ENCODE results near the gene WDR20.

The WDR20 gene

DNA sequence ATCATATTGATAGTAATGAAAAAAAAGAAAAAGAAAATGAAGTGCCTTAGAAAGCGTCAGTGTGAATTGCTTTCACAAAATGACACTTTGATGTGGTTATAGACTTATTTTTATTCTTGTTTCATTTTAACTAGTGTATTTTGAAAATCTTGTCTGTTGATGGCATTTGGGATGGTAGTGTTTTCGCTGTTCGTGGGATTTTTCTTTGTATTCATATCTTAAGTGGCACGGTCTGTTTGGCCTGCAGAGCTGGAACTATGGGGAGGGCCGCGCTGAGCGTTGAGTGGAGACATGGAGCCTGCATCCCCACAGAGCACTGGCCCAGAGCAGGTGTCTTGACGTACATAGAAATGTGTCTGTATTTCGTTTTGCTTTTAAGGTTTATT lies 61.6 kb downstream of the WDR20 start:
- DNase-seq: no peak

DNA sequence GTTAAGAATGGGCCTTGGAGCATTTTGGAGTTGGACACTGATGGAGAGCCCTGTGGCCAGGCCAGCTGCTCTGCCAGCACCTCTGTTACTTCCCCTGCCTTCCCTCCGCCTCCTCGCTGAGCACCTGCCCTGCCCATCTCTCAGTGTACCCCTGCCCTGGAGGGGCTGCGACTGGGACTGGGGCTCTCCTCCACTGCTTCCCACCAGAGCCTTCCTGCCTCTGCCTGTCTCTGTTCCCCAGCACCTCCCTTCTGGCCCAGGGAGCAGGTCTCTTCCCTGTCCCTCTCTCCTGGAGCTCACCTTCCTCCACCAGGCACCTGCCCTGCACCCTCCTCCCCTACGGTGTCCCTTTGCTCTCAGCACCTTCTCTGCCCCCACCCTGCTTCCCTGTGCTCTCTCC lies 62.1 kb downstream of the WDR20 start:
- DNase-seq: no peak

DNA sequence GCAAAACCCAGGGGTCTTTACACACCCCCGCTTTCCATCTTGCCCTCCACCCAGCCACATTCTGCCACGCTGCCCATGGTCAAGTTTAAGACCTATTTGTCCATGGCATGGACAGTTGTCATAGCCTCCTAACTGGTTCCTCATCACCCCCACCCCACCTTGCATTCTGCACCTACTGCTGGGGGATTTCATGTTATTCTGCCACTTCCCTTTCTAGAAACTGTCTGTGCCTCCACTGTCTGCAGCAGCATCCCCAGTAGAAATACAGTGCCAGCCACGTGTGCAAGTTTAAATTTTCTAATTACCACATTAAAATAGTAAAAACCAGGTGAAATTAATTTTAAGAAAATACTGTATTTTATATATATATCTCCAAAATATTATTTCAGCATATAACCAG lies 63.2 kb downstream of the WDR20 start:
- no peak for DNase-seq

DNA sequence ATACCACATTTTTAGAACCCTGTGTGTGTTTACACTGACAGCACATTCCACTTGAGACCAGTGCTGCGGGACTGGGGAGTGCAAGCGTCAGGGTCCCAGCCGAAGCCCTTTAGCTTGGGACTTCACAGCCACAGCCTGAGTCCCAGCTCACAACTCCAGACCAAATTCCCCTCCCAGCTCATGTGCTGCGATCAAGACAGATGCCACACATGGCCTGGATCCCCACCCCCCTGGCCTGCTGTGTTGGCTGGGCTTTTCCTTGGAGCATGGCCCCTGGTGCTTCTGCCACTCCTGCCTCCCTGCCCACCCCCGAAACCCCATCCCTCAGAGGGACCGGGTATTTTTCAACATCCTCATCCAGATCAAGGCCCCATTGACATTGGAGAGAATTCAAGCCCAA lies 63.7 kb downstream of the WDR20 start:
- DNase-seq: no peak

DNA sequence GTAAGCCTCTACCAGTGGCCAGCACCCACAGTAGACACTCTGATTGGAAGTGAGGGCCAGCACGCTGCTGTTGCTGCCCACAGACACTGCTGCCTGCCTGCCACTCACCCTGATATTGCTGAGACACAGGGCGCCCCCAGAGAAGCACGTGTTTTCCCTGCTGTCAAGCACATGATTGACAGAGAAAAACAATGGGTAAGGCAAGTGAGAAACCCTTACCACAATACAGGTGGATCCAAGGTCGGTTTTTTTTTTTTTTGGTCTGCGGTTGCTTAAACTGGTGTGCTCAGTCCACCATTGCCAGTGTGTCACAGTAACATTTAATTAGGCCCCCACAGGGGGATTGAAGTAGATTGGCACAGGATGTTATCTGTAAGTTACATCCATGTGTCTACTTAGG lies 65.9 kb downstream of the WDR20 start:
- no peak for DNase-seq

DNA sequence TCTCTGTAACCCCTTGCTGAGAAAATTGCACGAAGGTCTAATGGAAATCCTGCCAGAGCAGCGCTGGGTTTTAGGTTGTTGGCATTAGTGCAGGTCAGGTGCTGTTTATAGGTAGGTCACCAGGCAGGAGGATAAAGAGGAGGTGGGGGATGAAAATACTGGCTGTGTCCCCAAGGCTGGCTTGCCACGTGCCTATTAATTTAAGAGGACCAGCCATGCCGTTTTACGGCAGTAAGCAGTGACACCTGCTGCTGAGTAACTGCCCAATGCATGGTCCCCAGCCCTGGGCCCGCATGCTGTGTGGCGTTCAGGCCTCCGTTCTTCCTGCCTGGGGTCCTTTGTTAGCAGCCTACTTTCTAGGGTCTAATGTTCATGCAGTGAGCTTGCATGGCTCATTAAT lies 67.2 kb downstream of the WDR20 start:
- no peak for DNase-seq

DNA sequence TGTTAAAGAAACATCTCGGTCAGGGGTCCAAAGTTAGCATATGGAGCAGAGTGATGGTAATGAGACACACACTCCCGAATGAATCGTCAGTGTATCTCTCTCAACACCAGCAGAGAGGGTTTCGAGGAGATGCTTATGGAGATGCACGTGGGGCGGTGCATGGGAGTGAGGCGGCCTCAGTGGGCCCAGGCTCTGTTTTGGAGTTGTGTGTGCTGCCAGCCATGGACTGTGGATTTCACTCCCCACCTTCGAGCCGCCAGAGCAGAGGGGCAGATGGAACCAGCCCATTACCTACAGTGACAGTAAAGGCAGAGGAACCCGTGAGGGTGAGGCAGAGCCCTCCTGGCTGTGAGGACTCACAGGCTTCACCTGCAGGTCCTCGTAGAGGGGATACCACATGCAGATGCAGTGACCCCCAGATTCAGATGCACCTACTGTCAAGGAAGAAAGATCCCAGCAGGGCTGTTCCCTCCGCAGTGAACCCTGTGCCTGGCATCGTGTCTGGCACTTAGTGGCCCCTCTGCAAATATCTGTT lies 68.2 kb downstream of the WDR20 start:
- DNase-seq: no peak

DNA sequence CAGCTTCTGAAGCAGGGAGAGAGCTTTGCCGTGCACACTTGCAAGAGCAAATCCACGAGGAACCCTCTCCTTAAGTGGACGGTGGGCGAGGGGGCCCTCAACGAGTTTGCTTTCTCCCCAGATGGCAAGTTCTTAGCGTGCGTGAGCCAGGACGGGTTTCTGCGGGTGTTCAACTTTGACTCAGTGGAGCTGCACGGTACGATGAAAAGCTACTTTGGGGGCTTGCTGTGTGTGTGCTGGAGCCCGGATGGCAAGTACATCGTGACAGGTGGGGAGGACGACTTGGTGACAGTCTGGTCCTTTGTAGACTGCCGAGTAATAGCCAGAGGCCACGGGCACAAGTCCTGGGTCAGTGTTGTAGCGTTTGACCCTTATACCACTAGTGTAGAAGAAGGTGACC lies 69.0 kb downstream of the WDR20 start:
- no peak for DNase-seq

DNA sequence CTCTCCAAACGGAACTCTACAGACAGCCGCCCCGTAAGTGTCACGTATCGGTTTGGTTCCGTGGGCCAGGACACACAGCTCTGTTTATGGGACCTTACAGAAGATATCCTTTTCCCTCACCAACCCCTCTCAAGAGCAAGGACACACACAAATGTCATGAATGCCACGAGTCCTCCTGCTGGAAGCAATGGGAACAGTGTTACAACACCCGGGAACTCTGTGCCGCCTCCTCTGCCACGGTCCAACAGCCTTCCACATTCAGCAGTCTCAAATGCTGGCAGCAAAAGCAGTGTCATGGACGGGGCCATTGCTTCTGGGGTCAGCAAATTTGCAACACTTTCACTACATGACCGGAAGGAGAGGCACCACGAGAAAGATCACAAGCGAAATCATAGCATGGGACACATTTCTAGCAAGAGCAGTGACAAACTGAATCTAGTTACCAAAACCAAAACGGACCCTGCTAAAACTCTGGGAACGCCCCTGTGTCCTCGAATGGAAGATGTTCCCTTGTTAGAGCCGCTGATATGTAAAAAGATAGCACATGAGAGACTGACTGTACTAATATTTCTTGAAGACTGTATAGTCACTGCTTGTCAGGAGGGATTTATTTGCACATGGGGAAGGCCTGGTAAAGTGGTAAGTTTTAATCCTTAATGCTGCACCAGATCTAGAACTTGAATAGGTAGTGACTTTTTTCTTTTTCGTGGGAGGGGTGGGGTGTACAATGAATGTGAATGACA lies 69.7 kb downstream of the WDR20 start:
- DNase-seq: no peak

DNA sequence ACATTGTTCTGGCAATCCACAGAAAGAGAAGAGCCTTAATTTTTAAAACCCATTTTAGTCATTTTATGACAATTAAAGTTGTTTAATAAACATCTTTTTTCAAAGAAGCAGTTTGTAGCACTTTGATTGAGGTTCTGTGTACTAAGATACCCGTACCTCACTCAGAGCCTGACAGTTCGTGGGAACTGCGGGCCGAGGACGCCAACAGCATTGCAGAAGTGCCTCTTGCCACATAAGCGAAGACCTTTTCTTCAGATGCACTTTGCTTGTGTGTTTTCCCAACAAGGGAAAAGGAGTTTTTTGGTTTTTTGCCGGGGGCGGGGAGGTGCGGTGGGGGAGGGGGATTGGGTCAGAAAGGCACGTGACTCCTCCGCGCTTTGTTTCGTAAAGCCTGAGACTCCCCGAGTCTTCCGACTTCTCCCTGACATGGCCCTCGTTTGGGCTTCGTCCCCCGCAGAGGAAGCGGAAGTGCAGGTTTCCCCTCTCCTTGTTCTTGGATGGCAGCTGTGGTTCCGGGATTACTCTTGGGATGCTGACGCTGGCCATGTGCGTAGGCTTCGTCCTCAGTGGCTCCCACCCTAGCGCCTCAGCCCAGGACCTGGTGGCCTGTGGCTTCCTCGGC lies 70.8 kb downstream of the WDR20 start:
- DNase-seq: no peak

DNA sequence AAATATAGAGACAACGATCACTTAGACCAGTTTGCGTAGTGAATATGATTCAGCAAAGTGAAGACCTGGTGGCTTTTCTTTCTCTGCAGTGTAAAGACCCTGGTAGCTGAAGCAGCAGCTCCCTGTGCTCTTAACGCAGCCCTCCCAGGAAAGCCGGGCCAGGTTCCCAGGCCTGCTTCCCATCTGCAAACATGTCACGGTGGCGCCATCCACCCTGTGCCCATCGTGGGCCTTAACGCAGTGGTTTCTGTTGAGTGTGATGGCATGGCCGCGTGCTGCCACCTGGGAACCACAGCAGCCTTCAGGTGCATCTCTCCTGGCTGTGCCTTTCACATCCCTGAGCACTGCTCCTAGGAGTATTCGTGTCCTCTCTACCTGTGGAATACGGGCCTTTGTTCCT lies 71.5 kb downstream of the WDR20 start:
- no peak for DNase-seq

DNA sequence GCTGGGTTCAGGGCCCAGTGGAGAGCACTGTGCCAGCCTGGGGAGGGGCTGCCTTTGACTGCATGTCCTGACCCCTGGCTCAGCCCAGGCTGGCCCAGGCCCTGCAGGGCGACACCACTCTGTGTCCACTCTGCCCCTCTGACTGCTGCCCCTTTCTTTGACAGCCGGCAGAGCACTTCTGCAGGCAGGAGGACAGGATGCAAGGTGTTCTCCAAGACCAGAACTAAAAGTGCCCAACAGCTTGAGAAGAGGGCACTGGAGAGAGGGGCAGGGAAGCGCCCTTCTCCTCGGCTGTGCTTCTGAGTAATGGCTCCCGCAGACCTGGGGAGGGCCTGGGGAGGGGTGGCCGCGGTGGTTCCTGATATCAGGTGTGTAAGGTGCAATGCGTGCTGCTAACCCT lies 72.7 kb downstream of the WDR20 start:
- DNase-seq: no peak

DNA sequence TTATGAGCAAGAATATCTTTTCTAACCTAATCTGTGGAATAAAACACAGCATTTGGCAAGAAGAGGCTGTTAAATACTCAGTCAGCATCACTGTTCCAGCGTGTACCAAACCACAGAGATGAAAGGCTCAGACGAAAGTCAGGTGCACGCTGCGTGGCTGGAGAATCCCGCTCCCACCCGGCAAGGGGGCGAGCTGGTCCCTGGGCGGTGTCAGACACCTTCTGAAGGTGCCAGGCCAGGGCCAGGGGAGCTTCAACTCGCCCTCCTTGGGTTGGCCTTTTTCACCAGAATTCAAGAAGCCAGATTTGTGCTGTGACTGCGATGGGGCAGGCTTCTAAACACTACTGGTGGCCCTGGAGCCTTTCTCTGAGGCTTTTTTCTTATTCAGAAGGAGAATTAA lies 73.1 kb downstream of the WDR20 start:
- DNase-seq: no peak

DNA sequence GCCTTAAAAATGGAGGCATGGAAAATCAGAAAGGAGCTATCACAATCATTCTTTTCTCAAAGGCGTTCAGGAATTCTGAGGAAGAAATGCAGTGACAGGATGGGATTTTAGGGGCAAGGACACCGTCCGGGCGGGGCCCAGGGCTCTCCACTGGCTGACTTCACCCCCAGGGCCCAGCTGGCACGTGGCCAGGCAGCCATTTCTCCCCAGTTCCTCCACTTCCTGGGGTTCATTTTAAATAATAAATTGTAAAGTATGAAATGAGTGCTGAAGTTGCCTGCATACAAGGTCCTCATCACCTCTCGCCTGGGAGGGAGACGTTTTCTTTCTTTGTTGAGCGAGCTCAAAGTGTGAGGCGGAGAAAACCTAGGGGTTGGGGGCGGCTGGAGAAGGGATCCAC lies 73.8 kb downstream of the WDR20 start:
- no peak for DNase-seq

DNA sequence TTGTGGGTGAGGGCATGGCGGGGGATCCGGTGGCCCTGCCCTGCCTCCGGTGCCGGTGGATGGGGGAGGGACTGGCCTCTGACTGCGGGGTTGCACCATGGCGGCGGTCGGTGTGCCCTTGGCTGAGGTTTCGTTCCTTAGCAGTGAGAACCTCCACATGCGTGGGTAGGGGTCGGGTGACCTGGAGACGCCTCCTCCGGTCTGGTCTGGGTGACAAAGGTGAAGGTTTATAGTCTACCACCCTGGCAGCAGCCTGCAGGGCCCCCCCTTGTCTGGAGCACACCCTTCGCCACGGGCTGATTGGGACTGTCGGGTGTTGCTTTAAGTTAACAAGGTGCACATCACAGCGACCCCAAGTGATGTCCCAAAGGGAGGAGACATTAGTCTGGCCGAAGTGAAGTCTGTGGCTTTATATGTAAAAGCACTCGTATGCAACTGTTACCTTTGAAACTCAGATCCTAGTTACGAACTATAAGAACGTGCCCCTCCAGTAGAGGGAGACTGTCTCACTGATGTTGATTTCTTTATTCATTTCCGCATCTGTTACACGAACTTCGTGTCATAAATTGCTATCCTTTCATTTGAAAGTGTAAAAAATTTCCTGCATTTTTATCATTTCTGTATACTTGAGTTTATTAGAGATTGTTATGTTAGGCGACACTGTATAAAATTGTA lies 74.4 kb downstream of the WDR20 start:
- no peak for DNase-seq

DNA sequence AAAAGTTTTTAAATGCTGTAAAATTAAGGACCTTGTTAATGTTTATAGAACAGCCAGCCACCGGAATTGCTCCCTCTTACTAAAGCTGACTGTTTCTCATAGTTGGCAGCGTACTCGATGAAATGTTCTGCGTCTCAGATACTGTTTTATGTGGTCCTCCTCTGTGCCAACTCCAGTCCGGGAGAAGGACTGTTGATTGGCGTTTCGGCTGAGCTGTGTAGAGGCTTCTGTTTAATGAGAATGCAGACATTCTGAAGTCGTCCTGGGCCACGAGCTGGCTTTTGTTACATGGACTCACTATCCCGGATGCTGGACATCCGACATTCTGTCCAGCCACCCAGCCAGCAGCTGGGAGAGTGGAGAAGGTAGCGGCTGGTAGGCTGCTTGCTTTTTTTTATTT lies 75.4 kb downstream of the WDR20 start:
- DNase-seq: peak; percentile 1

DNA sequence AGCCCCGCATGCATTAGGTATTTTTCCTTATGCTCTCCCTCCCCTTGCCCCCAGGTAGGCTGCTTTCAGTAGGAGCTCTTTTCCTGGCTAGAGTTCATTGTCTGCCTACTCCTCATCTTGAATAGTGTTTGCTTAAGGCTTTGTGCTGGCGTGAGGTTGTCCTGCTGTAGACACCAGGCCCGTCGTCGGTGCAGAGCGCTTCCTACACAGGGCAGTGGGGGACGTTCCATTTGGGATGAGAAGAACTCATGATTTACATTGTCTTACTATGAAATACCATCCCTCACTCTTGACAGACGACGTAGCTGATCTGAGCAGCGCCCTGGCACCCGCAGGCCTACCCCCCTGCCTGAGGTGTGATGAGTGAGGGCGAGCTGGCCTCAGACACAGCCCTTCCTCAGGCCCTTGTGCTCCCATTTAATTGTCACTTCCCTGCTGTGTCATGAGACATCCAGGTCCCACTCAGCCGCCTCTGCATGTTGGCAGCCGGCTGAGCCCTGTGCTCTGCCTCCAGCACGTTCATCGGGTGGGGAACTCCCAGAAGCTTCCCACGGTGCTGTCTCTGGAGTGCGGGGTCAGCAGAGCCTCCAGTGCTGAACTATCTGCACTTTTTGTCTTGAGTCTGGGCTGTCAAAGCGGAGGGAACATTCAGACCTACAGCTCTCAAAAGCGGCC lies 76.0 kb downstream of the WDR20 start:
- DNase-seq: peak; percentile 54

DNA sequence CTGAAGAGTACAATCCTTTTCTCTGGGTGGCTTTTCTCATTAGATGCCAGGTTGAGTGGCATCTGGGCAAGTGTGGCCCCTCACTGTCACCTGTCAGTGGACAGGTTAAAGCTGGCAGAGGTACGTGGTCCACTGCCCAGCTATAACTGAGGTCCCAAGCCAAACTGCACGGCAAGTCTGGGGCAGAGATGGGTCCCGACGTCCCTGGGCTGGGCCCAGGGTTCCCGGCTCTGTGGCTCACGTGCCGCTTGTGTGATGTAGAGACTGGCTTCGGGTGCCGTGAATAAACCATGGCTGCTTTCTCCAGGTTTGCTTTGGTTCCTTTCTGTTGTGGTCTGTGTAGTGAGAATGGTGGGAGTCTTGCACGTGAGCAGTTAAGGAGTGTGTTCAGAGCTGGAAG lies 77.7 kb downstream of the WDR20 start:
- DNase-seq: no peak

DNA sequence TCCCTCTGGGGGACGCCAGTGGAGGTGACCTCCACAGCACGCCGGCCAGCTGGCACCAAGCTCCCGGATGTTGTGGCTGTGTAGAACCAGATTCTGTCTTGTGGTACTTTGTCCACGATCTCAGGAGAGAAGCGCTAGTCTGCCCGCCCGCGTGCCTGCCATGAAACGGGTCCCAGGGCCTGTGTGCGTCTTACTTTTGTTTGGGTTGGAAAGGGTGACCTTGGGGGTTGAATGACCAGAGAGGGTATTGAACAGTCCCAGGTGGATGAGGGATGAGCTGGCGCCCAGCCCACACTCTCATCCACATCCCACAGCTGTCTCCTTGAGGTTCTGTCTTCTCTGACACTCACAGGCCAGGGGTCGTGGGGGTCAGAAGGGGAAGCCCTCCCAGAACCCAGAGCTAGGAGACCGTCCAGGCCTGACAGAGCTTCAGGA lies 78.3 kb downstream of the WDR20 start:
- no peak for DNase-seq

DNA sequence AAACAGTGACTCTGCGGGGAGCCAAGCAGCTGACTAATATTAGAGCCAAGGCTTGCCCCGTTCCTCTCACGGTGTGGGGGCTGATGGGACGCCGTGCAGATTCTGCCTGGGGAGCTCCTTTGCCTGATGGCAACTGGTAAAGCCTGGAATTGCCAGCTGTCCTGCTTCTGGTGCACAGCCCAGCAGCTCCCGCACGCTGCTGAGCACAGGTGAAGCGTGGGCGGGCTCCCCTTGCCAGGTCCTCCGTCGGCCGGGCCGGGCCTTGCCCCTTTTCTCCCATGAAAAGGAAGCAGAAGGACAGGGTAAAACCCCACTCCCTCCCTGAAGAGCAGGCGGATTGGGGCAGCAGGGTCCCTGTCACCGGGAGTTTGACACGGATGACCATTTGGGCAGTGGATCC lies 79.0 kb downstream of the WDR20 start:
- DNase-seq: no peak

DNA sequence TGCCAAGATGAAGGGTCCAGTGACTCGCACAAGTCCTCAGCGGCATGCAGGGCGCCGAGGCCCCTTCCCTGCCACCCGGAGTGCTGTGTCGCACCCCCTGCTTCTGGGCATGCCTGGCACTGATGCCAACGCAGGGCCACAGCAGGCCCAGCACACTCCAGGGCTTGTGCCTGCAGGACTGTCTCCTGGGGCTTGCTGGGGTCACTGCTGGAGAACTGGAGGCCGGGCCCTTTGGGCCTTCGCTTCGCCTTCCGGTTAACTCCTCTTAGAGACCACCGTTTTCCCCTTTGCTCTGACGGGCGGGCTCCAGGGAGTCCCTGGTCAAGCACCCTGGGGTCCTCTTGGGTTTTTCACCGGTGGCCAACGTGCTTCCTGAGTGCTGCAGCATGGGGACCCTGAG lies 79.6 kb downstream of the WDR20 start:
- no peak for DNase-seq

DNA sequence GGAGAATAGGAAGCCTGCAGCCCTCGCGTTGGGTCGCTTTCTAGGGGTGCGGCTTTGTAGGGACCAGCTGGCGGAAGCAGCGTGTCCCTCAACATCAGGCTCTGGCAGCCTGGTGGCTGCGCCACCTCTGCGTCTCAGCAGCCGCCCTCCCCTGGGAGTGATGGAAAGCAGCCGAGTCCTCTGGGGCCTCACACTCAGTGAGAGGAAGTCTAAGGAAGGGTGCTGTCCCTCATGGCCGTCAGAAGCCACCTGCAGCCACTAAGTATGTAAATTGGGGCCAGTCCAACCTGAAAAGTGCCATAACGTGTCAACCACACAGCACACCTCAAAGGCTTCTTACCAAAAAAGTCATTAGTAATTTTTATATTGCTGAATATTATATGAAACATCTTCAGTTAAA lies 80.3 kb downstream of the WDR20 start:
- no peak for DNase-seq

DNA sequence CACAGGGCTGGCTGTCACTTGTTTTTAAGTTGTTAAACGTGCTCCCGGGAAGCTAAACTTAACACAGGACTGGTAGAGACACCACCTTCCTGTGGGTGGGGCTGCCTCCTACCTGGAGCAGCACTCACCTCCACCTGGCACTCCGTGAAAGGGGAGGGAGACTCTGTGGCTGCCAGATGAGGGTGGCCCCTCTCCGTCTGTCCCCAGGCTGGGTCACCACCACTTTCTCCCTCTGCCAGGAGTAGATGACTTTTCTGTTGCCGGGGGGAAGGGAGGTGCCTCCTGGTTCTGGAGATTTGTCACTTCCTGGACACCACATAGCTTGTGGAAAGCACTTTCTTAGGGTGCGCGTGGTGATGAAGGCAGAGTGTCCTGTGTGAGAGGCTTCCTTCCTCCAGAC lies 81.3 kb downstream of the WDR20 start:
- no peak for DNase-seq

Measured in NCI-H2029 treated with DMSO at 0.1 percent for 48 hours (cell line).